Epithelial cell of esophagus (primary cell): ENCODE results near the gene LIPN.
A peak's percentile ranks its signal among the peaks of the same experiment; 100 is the strongest.
"Not testable (repeated sequence)": the region's sequence is repeated elsewhere in the genome, so short reads cannot be mapped to it uniquely, and the experiment has no call there.

Experiments used
- DNase-seq: peaks from one replicate; pipeline ENCODE4 v3.0.0; 2010; ENCODE audit warnings: low read depth
- H3K4me3 ChIP-seq: 2 replicates; pipeline ENCODE4 v1.5.1; 2011; ENCODE audit warnings: mild to moderate bottlenecking, low read length, control low read depth
- CTCF ChIP-seq: IDR thresholded peaks from 2 replicates; pipeline ENCODE4 v1.5.1; 2011; ENCODE audit warnings: low read depth, mild to moderate bottlenecking, low read length, control low read depth, inconsistent platforms; ENCODE audit not compliant: insufficient read depth; ENCODE audit errors: missing control alignments

LIPN gene

DNA sequence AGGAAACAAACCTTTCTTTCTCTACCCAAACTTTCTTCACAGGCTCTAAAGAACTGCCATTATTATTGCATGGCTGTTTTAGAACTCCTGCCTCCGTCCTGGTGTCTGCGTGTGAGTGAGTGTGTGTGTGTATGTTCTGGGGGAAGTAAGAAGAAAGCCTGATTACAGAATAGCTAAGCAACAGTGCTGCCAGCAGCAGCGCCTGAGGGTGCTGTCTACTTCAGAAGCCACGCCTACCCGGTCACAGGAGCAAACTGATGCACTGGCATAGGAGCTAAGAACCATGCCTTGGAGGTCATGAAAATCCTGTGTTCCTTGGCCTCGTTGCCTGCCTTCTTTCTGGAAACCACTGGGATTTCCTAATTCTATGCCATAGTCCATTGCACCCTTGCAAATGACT lies 28.5 kb upstream of the LIPN start:
- no peak for TF ChIP-seq CTCF
- no peak overlapping the region for H3K4me3 ChIP-seq
- peak; percentile 42 for DNase-seq

DNA sequence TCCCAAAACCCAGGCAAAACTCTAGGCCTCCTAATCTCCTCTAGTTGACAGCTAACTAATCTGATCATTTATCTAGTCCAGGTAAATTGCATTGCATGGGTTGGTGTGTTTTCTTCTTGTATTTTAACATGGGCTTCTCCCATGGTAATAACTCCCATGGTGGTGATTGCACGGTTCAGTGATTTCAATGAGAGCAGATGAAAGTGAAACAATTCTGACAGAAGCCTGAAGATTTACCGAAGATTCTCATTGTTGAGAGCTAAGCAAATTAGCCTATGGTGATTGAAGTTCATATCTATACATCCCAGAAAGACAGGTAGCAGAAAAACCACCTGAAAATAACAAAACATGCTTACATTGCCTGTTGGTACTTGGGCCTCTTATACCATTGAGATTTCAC lies 26.6 kb upstream of the LIPN start:
- DNase-seq, result no peak
- TF ChIP-seq CTCF, result no peak
- no peak overlapping the region for H3K4me3 ChIP-seq

GRCh38 chr10:88735661-88736060 lies 24.2 kb upstream of the LIPN start:
- no peak overlapping the region for H3K4me3 ChIP-seq
- peak; percentile 62 for DNase-seq
- no peak for TF ChIP-seq CTCF

DNA sequence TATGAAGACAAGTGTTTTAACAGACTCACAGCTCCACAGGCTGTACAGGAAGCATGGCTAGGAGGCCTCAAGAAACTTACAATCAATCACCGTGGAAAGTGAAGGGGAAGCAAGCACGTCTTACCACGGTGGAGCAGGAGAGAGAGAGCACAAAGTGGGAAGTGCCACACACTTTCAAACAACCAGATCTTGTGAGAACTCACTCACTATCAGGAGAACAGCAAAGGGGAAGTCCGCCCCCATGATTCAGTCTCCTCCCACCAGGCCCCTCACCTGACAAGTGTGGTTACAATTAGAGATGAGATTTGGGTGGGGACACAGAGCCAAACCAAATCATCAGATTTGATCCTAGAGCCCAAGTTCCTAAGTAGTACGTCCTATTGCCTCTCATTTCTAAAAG lies 17.9 kb upstream of the LIPN start:
- DNase-seq, H3K4me3 ChIP-seq: not testable (repeated sequence)

- TF ChIP-seq CTCF, result no peak
- no peak overlapping the region for H3K4me3 ChIP-seq
- no peak for DNase-seq
Measured at GRCh38 chr10:88742448-88742847, 17.4 kb upstream of the LIPN start.

DNA sequence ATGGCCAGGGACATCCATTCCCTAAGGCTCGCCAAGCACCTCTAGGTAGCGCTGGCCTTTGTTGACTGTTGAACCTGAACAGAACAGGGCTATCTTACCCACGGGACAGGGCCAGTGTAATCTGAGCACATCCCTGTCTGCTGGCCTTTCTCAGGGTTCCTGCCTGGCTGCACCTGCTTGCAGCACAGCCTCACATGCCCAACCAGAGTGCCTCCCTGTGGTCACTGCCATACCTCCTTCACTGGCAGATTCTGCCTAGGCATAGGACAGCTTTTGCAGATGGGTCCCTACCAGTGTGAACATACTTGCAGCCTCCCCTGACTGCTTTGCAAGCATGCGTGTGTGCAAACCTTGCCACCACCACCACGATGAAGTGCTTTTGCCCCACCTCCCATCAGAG lies 15.8 kb upstream of the LIPN start:
- TF ChIP-seq CTCF, result peak; percentile 23
- DNase-seq, result peak; percentile 22
- no peak overlapping the region for H3K4me3 ChIP-seq

GRCh38 chr10:88745633-88746032 lies 14.2 kb upstream of the LIPN start:
- DNase-seq, result no peak
- TF ChIP-seq CTCF, result no peak
- H3K4me3 ChIP-seq, result no peak overlapping the region

- no peak for TF ChIP-seq CTCF
- no peak overlapping the region for H3K4me3 ChIP-seq
- DNase-seq, result peak; percentile 13
Measured at GRCh38 chr10:88754287-88754686, 5.5 kb upstream of the LIPN start.
